IgD-negative memory B cell (primary cell): Measurements from ENCODE around the gene NDUFS6. TPM values are rescaled to one million over a fixed set of nuclear protein-coding genes. Genes with fewer than 3 reads are reported as not detected.

Source experiments
- H3K27ac Mint-ChIP-seq, 3 donors: one replicate each; pipeline ENCODE4 v1.8.0; 2020 to 2022; ENCODE audit warnings: mild to moderate bottlenecking in 3 of 3, mixed read lengths in 3 of 3, moderate library complexity in 1 of 3
- H3K27me3 Mint-ChIP-seq: one replicate; pipeline ENCODE4 v1.8.0; 2021; ENCODE audit warnings: mixed read lengths
- H3K36me3 Mint-ChIP-seq: one replicate; pipeline ENCODE4 v1.8.0; 2020; ENCODE audit warnings: mild to moderate bottlenecking, mixed read lengths
- H3K4me1 Mint-ChIP-seq, 3 donors: one replicate each; pipeline ENCODE4 v1.8.0; 2020 to 2022; ENCODE audit warnings: mixed read lengths in 3 of 3, mild to moderate bottlenecking in 1 of 3
- H3K4me3 Mint-ChIP-seq, 4 donors: one replicate each; pipeline ENCODE4 v1.8.0; 2020 to 2022; ENCODE audit warnings: mild to moderate bottlenecking in 4 of 4, mixed read lengths in 4 of 4, moderate library complexity in 3 of 4
- H3K9me3 Mint-ChIP-seq, 3 donors: one replicate each; pipeline ENCODE4 v1.8.0; 2020 to 2021; ENCODE audit warnings: mixed read lengths in 3 of 3, mild to moderate bottlenecking in 1 of 3
- polyA plus RNA-seq: library from polyadenylated mRNA; unstranded; fragments of 300-500 nt; fragmentation: Illumina TruSeq; gene quantifications from one replicate; pipeline ENCODE4 v1.2.3, GENCODE V29; 2021

NDUFS6 gene
- polyA plus RNA-seq, 1 donor from 2014 or later, result 66.5 TPM

DNA sequence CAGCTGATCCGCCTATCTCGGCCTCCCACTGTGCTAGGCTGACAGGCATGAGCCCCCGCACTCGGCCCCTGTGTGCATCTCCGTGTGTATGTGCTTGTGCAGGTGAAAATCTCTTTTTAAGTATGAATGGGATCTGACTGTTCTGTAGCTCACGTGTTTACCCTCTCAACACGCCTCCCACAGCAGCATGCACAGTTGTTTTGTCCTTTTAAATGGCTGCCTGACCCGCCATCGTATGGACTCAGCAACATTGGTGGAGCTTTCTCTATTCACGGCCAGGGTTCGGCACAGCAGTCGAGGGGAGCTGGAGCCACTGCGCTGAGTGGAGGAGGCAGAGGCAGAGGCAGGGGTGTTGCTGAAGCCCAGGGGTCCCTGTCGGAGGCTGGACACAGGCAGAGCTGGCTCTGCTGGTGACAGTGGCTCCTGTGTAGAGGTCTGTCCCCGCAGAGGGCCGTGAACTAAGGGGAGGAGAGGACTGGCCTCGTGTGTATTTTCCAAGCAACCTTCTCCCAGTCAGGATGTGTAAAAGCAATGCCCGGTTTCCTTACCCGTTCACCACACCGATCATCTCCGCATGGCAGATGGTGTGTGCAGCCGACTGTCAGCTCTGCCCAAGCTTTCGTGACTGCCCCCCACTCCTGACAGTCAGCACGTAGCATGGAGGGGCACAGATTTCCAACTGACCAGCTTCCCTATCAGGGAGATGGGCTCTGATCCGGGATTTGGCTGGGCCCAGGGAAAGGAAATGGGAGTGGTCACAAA, 38.9 kb upstream of the NDUFS6 start:
- Mint-ChIP-seq H3K4me1 (peaks cover 0 to 6% (median 2%) of the 10 kb centered on the region in 3 donors), H3K36me3 (peaks cover 2% of the 10 kb centered on the region), H3K9me3 (peaks cover 3 to 9% (median 5%) of the 10 kb centered on the region in 3 donors)

DNA sequence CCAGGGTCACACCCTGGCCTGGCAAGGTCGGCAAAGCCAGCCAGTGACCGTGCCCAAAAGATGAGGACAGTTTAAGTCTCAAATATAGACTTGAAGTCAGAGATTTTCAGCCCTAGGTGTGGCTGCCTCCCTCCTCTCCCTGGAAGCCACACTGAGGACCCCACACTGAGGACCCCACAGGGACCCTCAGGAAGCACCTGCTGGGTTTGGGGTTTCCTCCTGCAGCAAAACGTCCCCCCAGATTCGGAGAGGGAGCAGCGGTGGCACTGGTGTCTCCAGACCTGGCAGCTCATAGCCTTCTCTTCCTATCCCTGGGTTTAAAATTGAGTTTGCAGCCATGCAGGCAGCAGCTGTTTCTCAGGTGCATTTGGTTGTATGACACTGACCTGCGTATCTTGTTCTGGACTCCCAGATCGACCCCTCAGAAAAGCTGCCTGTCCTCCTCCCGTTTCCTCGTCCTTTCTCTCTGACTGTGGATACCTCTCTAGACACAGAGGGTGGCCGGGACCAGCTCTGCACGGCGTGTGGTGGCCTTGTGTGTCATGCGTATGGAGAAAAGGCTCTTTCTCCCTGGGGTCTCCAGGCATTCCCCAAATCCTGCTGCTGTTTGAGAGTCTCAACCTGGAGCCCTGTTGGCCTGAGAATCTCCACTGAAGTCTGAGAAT, 38.2 kb upstream of the NDUFS6 start:
- Mint-ChIP-seq H3K27ac (no peak overlapping the region), H3K36me3 (peaks cover 2% of the 10 kb centered on the region), H3K9me3 (peaks cover 3 to 8% (median 5%) of the 10 kb centered on the region in 3 donors)

More for the DNA sequence above, 38.9 kb upstream of the NDUFS6 start:
- Mint-ChIP-seq H3K27ac (no peak overlapping the region), H3K27me3 (peaks cover 44% of the 10 kb centered on the region), H3K4me3 (peak overlapping the region in 1 of 4 donors; percentile 10)

DNA sequence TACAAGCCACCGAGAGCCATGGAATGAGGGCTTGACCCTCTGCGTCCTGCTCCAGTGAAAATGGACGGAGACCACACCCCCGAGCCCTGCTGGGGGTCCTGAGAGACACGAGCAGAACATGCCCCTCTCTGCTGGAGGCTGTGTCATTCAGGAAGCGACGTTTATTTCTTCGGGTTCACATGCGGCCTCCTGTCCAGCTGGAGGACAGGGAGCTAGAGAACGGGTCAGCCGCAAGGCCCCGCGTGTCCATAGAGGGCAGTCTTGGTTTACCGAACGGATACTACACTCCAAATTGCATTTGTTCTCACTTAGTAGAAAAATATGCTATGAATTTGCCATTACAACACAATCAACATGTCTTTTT, 37.7 kb upstream of the NDUFS6 start:
- Mint-ChIP-seq H3K9me3 (peaks cover 1 to 3% (median 3%) of the 10 kb centered on the region in 3 donors), H3K27ac (no peak overlapping the region), H3K27me3 (peaks cover 44% of the 10 kb centered on the region), H3K4me1 (peaks cover 0 to 6% (median 2%) of the 10 kb centered on the region in 3 donors), H3K4me3 (no peak overlapping the region), H3K36me3 (peaks cover 2% of the 10 kb centered on the region)

More for the DNA sequence above, 38.2 kb upstream of the NDUFS6 start:
- H3K27me3 Mint-ChIP-seq, result peaks cover 44% of the 10 kb centered on the region
- H3K4me1 Mint-ChIP-seq, result peaks cover 0 to 6% (median 2%) of the 10 kb centered on the region in 3 donors
- no peak overlapping the region for H3K4me3 Mint-ChIP-seq

DNA sequence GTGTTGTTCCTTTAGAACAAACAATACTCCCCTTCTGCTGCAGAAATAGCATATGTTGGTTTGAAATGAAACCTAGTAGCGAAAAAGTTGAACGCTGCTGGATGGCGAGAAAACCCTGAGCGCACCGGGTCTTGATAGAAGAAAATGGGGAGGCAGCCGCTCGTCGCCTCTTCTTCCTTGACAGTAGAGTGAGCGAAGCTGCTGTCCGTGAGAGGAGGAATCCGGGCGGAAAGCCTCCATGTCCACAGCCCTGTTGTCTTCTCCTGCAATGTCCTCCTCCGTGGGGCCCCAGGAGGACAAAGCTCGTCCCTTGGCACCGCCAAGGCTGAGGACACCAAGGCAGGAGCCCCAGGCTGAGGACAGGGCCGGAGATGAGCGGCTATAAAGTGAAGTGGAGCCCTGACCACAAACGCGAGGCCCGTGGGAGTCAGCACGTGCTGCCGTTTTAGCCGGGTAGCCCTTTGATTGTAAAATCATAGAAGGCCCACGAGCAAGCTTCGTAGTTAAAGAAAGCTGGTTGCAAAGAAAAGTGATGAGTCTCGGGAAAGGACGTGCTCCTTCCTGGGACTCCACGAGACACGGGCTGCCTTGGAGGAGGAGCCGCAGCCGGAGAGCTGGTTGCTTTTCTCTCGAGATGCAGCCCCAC, 37.1 kb upstream of the NDUFS6 start:
- peak overlapping the region in 1 of 3 donors; percentile 47 for H3K27ac Mint-ChIP-seq
- H3K9me3 Mint-ChIP-seq, result peaks cover 0 to 2% (median 0%) of the 10 kb centered on the region in 3 donors
- peaks cover 2% of the 10 kb centered on the region for H3K36me3 Mint-ChIP-seq
- H3K4me1 Mint-ChIP-seq, result peaks cover 0 to 6% (median 2%) of the 10 kb centered on the region in 3 donors
- H3K27me3 Mint-ChIP-seq, result peaks cover 44% of the 10 kb centered on the region
- no peak overlapping the region for H3K4me3 Mint-ChIP-seq

DNA sequence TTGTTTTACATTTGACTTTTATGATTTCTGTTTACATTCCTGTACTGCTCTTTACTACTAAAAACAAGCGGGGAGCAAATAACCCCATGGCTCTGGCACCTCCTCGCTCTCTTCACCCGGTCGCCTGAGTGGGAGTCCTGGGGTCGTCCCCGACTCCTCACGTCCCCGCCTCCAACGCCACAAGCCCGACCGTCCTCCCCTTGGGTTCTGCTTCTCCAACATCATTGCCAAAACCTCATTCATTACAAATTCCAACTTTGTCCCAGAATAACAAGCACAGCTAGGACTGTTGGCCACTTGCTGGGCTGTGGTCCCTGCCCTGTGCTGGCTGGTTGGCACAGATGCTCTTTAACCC, 36.6 kb upstream of the NDUFS6 start:
- Mint-ChIP-seq H3K4me3 (no peak overlapping the region), H3K4me1 (peaks cover 0 to 6% (median 2%) of the 10 kb centered on the region in 3 donors), H3K9me3 (peaks cover 0 to 2% (median 0%) of the 10 kb centered on the region in 3 donors), H3K27me3 (peaks cover 44% of the 10 kb centered on the region), H3K36me3 (peaks cover 2% of the 10 kb centered on the region), H3K27ac (no peak overlapping the region)

DNA sequence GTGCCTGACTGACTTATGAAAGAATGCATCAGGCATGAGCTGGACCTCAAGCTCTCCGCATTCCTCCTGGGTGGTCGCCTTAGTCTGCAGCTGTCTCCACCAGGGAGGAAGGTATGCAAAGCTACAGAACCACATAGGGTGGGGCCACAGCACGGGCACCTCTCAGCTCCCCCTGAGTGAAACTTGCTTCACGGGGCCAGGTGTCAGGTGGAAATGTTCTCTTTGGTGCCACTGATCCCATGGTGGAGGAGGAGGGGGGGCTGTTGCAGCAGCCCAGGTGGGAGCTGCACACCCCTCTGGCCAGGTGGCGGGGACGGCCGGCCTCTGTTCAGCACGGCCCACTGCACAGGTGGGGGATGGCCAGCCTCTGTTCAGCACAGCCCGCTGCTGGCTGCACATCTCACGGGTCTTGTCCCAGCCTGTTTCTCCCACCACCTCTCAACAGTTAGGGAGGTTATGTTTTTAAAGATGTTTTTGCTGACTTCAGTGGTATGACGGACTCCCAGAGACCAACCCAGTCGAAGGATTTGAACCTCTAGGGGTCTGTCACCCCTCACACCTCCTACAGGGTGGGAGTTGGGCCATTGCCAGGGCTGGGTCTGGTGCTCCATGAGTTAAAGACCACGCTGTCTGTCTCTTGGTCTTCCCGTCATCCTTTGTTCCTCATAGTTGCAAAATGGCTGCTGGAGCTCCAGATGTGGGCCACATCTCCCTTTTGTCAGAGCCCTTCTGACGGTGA, 35.9 kb upstream of the NDUFS6 start:
- peaks cover 44% of the 10 kb centered on the region for H3K27me3 Mint-ChIP-seq
- H3K36me3 Mint-ChIP-seq, result peaks cover 2% of the 10 kb centered on the region
- peaks cover 0 to 6% (median 2%) of the 10 kb centered on the region in 3 donors for H3K4me1 Mint-ChIP-seq
- H3K4me3 Mint-ChIP-seq, result peak overlapping the region in 2 of 4 donors; percentile 28 to 69
- H3K27ac Mint-ChIP-seq, result no peak overlapping the region
- peaks cover 0 to 2% (median 0%) of the 10 kb centered on the region in 3 donors for H3K9me3 Mint-ChIP-seq

DNA sequence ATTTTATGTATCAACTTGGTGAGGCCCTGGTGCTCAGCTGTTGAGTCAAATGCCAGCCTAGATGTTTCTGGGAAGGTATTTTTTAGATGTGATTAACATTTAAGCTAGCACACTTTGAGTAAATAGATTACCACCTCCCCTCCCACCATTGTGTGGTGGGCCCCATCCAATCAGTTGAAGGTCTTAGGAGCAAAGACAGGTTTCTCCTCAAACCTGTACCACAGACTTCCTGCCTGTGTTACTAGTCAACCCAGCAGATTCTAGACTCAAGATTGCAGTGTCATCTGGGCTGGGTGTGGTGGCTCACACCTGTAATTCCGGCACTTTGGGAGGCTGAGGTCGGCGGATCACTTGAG, 35.3 kb upstream of the NDUFS6 start:
- Mint-ChIP-seq H3K27ac (no peak overlapping the region), H3K27me3 (peaks cover 44% of the 10 kb centered on the region), H3K4me1 (peaks cover 0 to 6% (median 2%) of the 10 kb centered on the region in 3 donors), H3K36me3 (peaks cover 2% of the 10 kb centered on the region), H3K4me3 (no peak overlapping the region), H3K9me3 (peaks cover 0 to 2% (median 0%) of the 10 kb centered on the region in 3 donors)

DNA sequence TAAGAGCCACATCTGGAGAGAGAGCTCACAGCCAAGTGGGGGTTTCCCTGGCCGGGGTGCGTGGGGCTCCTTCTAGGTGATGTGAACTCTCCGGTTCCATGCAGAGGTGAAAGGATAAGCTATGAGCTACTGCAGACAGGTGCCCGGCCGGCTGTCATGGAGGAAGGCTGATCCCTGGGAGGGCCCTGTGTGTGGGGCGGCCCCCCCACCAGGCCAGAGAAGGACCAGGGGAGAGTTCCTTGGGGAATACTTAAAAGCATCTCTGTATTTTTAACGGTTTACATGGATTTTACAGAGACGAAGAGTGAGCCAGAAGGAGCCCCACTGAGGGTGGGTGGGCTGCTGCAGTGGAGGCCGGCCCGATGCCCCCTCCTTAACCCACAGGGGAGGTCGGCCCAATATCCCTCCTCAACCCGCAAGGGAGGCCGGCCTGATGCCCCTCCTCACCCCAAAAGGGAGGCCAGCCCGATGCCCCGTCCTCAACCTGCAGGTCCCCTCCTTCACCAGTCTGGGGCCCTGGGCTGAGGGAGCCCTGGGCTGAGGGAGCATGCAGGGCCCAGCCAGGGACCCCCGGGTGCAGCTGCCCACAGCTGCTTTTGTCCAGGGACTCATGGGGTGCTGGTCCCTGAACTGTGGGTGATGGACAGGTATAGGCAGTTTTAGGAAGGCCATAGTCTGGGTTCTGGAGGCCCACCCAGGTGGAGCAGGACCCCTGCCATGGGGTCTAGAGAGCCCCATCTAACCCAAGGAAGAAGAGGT, 33.5 kb upstream of the NDUFS6 start:
- H3K27ac Mint-ChIP-seq, result no peak overlapping the region
- peaks cover 34% of the 10 kb centered on the region for H3K27me3 Mint-ChIP-seq
- no peak overlapping the region for H3K4me3 Mint-ChIP-seq
- peaks cover 2 to 8% (median 4%) of the 10 kb centered on the region in 3 donors for H3K4me1 Mint-ChIP-seq
- H3K36me3 Mint-ChIP-seq, result peaks cover 2% of the 10 kb centered on the region
- peaks cover 0 to 2% (median 0%) of the 10 kb centered on the region in 3 donors for H3K9me3 Mint-ChIP-seq

DNA sequence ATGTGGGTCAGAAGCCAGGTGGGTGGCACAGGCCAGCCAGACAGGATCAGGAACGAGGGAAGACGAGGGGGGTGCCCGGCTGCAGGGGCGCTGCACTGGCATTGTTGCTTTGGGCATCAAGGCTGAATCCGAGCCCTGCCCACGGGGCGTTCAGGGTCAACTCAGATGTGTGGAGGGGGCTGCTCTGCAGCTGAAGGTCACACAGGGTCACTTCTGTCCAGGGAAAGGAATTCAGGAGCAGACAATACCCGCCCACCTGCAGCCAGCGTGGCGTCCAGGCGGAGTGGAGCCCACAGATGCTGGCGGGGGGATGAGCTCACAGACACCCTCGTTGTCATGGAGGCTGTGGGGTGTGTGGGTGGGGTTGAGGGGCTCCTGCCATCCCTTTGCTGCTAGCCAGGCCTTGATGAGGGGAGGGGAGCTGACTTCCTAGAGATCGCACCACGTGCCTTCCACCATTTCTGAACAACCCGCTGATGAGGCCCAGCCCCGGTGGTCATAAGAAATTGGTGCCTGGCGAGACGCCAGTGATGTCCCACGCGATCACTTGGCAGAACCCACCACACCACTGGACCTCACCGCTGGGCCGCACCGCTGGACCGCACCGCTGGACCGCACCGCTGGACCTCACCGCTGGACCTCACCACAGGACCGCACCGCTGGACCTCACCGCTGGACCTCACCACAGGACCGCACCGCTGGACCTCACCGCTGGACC, 32.8 kb upstream of the NDUFS6 start:
- Mint-ChIP-seq H3K27me3 (peaks cover 28% of the 10 kb centered on the region), H3K4me3 (no peak overlapping the region), H3K9me3 (peaks cover 0 to 2% (median 0%) of the 10 kb centered on the region in 3 donors), H3K4me1 (peaks cover 2 to 8% (median 4%) of the 10 kb centered on the region in 3 donors), H3K27ac (no peak overlapping the region), H3K36me3 (peaks cover 2% of the 10 kb centered on the region)

DNA sequence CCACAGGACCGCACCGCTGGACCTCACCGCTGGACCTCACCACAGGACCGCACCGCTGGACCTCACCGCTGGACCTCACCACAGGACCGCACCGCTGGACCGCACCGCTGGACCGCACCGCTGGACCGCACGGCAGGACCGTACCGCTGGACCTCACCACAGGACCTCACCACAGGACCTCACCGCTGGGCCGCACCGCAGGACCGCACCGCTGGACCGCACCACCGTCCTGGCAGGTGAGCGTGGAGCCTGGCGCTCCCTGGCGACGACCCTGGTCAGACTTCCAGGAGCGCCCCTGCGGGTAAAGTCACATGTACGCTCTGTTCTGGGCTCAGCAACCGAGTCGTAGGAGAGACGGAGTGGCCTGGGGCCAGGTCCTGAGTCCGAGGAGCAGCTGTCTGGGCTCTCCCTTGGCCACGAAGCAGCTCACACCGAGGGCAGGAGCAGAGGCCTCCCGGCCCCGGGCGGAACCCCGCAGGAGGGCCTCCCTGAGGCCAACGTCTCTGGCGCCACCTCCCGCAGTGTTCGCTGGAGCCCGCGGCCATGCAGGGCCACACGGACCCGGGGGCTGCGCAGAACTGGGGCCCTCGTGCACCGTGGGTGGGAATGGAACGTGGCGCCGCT, 32.1 kb upstream of the NDUFS6 start:
- Mint-ChIP-seq H3K27me3 (peaks cover 23% of the 10 kb centered on the region), H3K27ac (no peak overlapping the region), H3K4me1 (peaks cover 2 to 8% (median 4%) of the 10 kb centered on the region in 3 donors), H3K9me3 (peaks cover 0 to 2% (median 0%) of the 10 kb centered on the region in 3 donors), H3K4me3 (no peak overlapping the region), H3K36me3 (peaks cover 2% of the 10 kb centered on the region)

DNA sequence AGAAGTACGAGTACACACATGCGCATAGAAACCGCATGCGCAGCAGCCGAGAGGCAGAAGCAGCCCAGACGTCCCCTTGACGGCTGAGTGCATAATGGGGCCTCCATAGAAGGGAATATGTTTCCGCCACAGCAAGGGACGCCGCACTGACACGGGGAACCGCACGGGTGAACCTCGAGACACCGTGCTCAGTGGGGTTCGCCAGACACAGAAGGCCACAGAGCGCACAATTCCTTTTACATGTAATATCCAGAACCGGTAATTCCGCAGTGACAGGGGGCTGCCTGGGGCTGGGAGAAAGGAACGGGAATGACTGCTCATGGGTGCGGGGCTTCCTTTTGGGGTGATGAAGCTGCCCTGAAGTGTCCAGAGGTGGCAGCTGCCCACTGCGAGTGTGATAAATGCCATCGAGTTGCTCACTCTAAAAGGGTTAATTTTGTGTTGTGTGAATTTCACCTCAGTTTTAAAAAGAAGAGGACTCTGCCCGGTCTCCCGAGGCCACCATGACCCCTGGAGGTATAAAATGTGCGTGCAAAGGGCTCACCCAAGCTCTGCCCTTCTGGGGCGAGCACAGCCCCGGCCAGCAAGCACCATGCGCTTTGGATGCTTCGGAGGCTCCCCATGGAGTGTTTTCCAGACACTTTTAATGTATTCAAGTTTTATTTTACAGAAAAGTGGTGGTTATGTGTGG, 31.3 kb upstream of the NDUFS6 start:
- no peaks in the 10 kb centered on the region for H3K36me3 Mint-ChIP-seq
- no peak overlapping the region for H3K27ac Mint-ChIP-seq
- peaks cover 0 to 2% (median 0%) of the 10 kb centered on the region in 3 donors for H3K9me3 Mint-ChIP-seq
- peaks cover 17% of the 10 kb centered on the region for H3K27me3 Mint-ChIP-seq
- no peak overlapping the region for H3K4me3 Mint-ChIP-seq
- H3K4me1 Mint-ChIP-seq, result peaks cover 2 to 4% (median 4%) of the 10 kb centered on the region in 3 donors

DNA sequence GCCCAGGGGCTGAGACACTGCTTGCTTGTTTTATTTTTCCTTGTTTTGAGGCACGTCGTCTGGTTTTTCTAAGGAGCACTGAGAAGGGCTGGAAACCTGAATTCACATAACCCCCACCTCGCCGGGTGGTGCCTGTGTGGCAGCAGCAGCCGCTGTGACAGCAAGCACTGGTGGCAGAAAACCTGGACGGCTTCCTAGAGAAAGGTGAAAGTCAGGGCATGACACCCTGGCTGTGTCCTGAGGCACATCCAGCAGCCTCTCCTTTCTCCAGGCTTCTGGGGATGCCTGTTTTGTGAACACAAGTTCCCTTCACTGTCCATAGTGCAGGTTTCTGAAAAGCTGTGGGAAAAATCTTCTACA, 30.8 kb upstream of the NDUFS6 start:
- no peaks in the 10 kb centered on the region for H3K36me3 Mint-ChIP-seq
- peaks cover 14% of the 10 kb centered on the region for H3K27me3 Mint-ChIP-seq
- peaks cover 0 to 4% (median 2%) of the 10 kb centered on the region in 3 donors for H3K4me1 Mint-ChIP-seq
- H3K27ac Mint-ChIP-seq, result no peak overlapping the region
- peaks cover 0 to 2% (median 0%) of the 10 kb centered on the region in 3 donors for H3K9me3 Mint-ChIP-seq
- no peak overlapping the region for H3K4me3 Mint-ChIP-seq
